Astrocyte of the cerebellum (primary cell): ENCODE results near the gene ADRB2.

Source experiments
- DNase-seq: peaks from one replicate; pipeline ENCODE4 v3.0.0-alpha.2; 2011; ENCODE audit warnings: low read depth
- H3K4me3 ChIP-seq: 2 replicates; pipeline ENCODE4 v1.5.1; 2011; ENCODE audit warnings: mild to moderate bottlenecking, low read depth, low read length, moderate library complexity
- in situ Hi-C: cut with HindIII; loops from 2 replicates; pipeline ENCODE4 v1.10.0; 2017; ENCODE audit warnings: low sequenced_read_pairs
- TF ChIP-seq, protein P1 (sequence below): IDR thresholded peaks from 2 replicates; pipeline ENCODE4 v1.5.1; 2012; ENCODE audit warnings: low read length, low read depth, moderate library complexity, mild to moderate bottlenecking; ENCODE audit errors: missing control alignments

The ADRB2 gene

DNA sequence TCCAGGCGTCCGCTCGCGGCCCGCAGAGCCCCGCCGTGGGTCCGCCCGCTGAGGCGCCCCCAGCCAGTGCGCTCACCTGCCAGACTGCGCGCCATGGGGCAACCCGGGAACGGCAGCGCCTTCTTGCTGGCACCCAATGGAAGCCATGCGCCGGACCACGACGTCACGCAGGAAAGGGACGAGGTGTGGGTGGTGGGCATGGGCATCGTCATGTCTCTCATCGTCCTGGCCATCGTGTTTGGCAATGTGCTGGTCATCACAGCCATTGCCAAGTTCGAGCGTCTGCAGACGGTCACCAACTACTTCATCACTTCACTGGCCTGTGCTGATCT, 294 bp downstream of the ADRB2 start:
- in situ Hi-C loops = no loop called here
- DNase-seq = no peak
- TF ChIP-seq, protein P1, sequence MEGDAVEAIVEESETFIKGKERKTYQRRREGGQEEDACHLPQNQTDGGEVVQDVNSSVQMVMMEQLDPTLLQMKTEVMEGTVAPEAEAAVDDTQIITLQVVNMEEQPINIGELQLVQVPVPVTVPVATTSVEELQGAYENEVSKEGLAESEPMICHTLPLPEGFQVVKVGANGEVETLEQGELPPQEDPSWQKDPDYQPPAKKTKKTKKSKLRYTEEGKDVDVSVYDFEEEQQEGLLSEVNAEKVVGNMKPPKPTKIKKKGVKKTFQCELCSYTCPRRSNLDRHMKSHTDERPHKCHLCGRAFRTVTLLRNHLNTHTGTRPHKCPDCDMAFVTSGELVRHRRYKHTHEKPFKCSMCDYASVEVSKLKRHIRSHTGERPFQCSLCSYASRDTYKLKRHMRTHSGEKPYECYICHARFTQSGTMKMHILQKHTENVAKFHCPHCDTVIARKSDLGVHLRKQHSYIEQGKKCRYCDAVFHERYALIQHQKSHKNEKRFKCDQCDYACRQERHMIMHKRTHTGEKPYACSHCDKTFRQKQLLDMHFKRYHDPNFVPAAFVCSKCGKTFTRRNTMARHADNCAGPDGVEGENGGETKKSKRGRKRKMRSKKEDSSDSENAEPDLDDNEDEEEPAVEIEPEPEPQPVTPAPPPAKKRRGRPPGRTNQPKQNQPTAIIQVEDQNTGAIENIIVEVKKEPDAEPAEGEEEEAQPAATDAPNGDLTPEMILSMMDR = no peak
- H3K4me3 ChIP-seq = peak overlapping the region; percentile 54

DNA sequence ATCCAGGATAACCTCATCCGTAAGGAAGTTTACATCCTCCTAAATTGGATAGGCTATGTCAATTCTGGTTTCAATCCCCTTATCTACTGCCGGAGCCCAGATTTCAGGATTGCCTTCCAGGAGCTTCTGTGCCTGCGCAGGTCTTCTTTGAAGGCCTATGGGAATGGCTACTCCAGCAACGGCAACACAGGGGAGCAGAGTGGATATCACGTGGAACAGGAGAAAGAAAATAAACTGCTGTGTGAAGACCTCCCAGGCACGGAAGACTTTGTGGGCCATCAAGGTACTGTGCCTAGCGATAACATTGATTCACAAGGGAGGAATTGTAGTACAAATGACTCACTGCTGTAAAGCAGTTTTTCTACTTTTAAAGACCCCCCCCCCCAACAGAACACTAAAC, 1.3 kb downstream of the ADRB2 start:
- TF ChIP-seq, protein P1 = no peak
- no peak overlapping the region for H3K4me3 ChIP-seq
- DNase-seq = no peak
- in situ Hi-C loops = no loop called here

DNA sequence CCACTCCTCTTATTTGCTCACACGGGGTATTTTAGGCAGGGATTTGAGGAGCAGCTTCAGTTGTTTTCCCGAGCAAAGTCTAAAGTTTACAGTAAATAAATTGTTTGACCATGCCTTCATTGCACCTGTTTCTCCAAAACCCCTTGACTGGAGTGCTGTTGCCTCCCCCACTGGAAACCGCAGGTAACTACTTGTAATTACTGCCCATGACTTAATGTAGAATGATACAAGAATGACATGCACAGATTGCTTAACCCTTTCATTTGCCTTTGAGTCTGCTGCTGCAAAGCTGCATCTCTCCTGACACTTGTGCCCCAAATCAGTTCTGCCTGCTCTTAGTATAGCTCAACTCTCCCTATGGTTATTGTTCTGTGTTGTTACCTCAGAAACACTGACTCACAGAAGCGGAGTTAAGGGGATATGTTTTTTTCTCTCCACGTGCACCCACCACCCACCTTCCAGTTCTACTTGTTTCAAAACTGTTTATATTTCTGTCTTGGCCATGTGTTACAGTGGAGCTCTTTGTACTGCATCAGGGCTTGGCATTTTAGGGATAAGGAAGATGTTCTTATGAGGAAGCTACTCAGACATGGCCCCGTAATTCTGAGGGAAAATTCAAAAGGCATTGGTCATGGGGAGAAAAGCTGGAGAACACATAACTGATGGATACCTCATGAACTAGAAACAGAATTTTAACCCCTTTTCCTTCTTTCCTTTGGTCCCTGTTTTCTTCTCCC, 2.3 kb downstream of the ADRB2 start:
- TF ChIP-seq, protein P1 = no peak
- in situ Hi-C loops = no loop called here
- H3K4me3 ChIP-seq = no peak overlapping the region
- no peak for DNase-seq

DNA sequence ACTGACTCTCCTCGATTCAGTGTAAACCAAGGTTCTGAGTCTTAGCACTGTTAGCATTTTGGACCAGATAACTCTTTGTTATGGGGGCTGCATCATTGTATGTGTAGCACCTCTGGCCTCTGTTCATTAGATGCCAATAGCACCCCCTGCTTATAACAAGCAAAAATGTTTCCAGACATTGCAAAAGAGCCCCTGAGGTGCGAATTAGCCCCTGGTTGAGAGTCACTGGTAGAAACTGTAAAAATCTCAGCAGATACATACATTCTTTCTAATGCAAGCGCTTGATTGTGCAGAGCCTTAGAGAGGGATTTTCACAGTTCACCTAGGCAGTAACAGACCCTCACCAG, 2.8 kb downstream of the ADRB2 start:
- TF ChIP-seq, protein P1 = no peak
- DNase-seq = no peak
- no peak overlapping the region for H3K4me3 ChIP-seq
- in situ Hi-C loops = no loop called here

DNA sequence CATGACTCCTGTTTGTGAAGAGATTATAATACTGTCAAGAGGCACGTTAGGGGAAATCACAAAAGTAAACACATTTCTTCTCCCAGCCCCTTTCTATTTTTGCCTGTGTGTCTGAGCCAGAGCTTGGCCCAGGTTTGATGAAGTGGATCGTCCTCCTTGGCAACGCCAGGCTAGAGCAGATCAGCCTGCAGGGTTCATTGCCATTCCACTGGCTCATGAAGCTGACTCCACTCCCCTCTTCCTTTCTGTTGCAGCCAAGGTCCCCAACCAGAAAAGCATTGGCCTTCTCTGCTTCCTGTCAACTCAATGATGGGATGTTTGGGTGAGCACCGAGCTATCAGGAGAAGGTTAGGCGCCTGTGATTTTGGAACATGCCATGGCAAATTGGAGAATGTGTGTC, 3.3 kb downstream of the ADRB2 start:
- TF ChIP-seq, protein P1 = no peak
- H3K4me3 ChIP-seq = no peak overlapping the region
- no peak for DNase-seq
- in situ Hi-C loops = loop anchor here (5.0 kb wide), 1 partner anchor 38 kb away; no protein-coding TSS in a partner anchor

DNA sequence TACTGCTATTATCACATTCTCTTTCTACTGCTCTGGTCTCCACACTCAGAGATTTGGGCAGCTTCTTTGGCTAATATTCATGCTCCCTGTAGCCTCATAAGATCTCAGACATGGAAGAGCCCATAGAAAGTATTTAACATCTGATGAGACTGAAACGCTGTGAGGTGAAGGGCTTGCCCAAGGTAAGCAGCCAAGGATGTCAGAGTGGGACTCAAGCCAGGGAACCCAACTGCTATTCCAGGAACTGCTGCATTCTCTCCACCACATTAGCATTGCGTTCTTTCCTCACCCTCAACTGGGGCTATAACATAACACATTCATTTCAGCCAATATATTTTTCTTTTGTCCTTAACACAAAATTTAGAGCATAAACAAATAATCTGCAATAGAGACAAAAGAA, 3.8 kb downstream of the ADRB2 start:
- TF ChIP-seq, protein P1 = no peak
- DNase-seq = no peak
- H3K4me3 ChIP-seq = no peak overlapping the region
- in situ Hi-C loops = loop anchor here (5.0 kb wide), 1 partner anchor 37 kb away; no protein-coding TSS in a partner anchor
